Measurements from ENCODE around the gene CEACAM8. TPM values are rescaled to one million over a fixed set of nuclear protein-coding genes. Genes with fewer than 3 reads are reported as not detected.
"Not testable (repeated sequence)": the region's sequence is repeated elsewhere in the genome, so short reads cannot be mapped to it uniquely, and the experiment has no call there.

CEACAM8 gene
- polyA plus RNA-seq, 4 donors: 0.04 TPM; not detected in 3

- H3K9me3 ChIP-seq (ENCODE audit: control insufficient read depth in 2 of 2, insufficient read depth in 1 of 2, low read depth in 1 of 2, low read length in 1 of 2): no peaks in the 10 kb centered on the region
- H3K4me1 ChIP-seq (ENCODE audit: control insufficient read depth in 3 of 3, insufficient read depth in 2 of 3, low read depth in 1 of 3, low read length in 2 of 3): no peaks in the 10 kb centered on the region
- FAIRE-seq (no peak), DNase-seq (no peak)
- no peak overlapping the region for H3K4me3 ChIP-seq (ENCODE audit: low read depth in 1 of 3, low read length in 3 of 3)
- H3K27me3 ChIP-seq (ENCODE audit: control insufficient read depth in 3 of 3, insufficient read depth in 3 of 3, low read length in 3 of 3): peaks cover 0 to 3% (median 0%) of the 10 kb centered on the region in 3 donors
- WGBS, 3 donors: 94 to 100% (median 94%) methylated on average over 2 of the region's 2 CpGs
- no peaks in the 10 kb centered on the region for H3K36me3 ChIP-seq (ENCODE audit: control insufficient read depth in 3 of 3, insufficient read depth in 2 of 3, low read depth in 1 of 3, low read length in 3 of 3)
- no peak overlapping the region for H3K27ac ChIP-seq (ENCODE audit: low read depth in 1 of 3, low read length in 2 of 3)
Measured at GRCh38 chr19:42542791-42543190, 51.9 kb downstream of the CEACAM8 start.

- Histone ChIP-seq H3K27ac (ENCODE audit: low read depth in 1 of 3, low read length in 2 of 3) (no peak overlapping the region), H3K9me3 (ENCODE audit: control insufficient read depth in 2 of 2, insufficient read depth in 1 of 2, low read depth in 1 of 2, low read length in 1 of 2) (no peaks in the 10 kb centered on the region), H3K4me3 (ENCODE audit: low read depth in 1 of 3, low read length in 3 of 3) (no peak overlapping the region), H3K4me1 (ENCODE audit: control insufficient read depth in 3 of 3, insufficient read depth in 2 of 3, low read depth in 1 of 3, low read length in 2 of 3) (no peaks in the 10 kb centered on the region), H3K27me3 (ENCODE audit: control insufficient read depth in 3 of 3, insufficient read depth in 3 of 3, low read length in 3 of 3) (no peaks in the 10 kb centered on the region), H3K36me3 (ENCODE audit: control insufficient read depth in 3 of 3, insufficient read depth in 2 of 3, low read depth in 1 of 3, low read length in 3 of 3) (no peaks in the 10 kb centered on the region)
- WGBS, 3 donors: 73 to 80% (median 78%) methylated on average over 8 of the region's 8 CpGs
- no peak for FAIRE-seq
- DNase-seq: no peak
Measured at GRCh38 chr19:42540071-42540553, 54.6 kb downstream of the CEACAM8 start.

GRCh38 chr19:42538841-42539709, 55.6 kb downstream of the CEACAM8 start:
- FAIRE-seq (no peak), DNase-seq (no peak)
- H3K27me3 ChIP-seq (ENCODE audit: control insufficient read depth in 3 of 3, insufficient read depth in 3 of 3, low read length in 3 of 3): no peaks in the 10 kb centered on the region
- no peaks in the 10 kb centered on the region for H3K4me1 ChIP-seq (ENCODE audit: control insufficient read depth in 3 of 3, insufficient read depth in 2 of 3, low read depth in 1 of 3, low read length in 2 of 3)
- no peak overlapping the region for H3K27ac ChIP-seq (ENCODE audit: low read depth in 1 of 3, low read length in 2 of 3)
- WGBS, 3 donors: 84 to 91% (median 85%) methylated on average over 7 of the region's 7 CpGs
- no peaks in the 10 kb centered on the region for H3K9me3 ChIP-seq (ENCODE audit: control insufficient read depth in 2 of 2, insufficient read depth in 1 of 2, low read depth in 1 of 2, low read length in 1 of 2)
- no peak overlapping the region for H3K4me3 ChIP-seq (ENCODE audit: low read depth in 1 of 3, low read length in 3 of 3)
- H3K36me3 ChIP-seq (ENCODE audit: control insufficient read depth in 3 of 3, insufficient read depth in 2 of 3, low read depth in 1 of 3, low read length in 3 of 3): no peaks in the 10 kb centered on the region

- not testable (repeated sequence) for FAIRE-seq; H3K4me3 ChIP-seq (ENCODE audit: low read depth in 1 of 3, low read length in 3 of 3)
- 62 to 77% (median 68%) methylated on average over 2 of the region's 2 CpGs for WGBS, 3 donors
Measured at GRCh38 chr19:42535276-42535675, 59.4 kb downstream of the CEACAM8 start.

GRCh38 chr19:42534391-42534790, 60.3 kb downstream of the CEACAM8 start:
- H3K4me1 ChIP-seq (ENCODE audit: control insufficient read depth in 3 of 3, insufficient read depth in 2 of 3, low read depth in 1 of 3, low read length in 2 of 3): no peaks in the 10 kb centered on the region
- no peaks in the 10 kb centered on the region for H3K36me3 ChIP-seq (ENCODE audit: control insufficient read depth in 3 of 3, insufficient read depth in 2 of 3, low read depth in 1 of 3, low read length in 3 of 3)
- H3K27ac ChIP-seq (ENCODE audit: low read depth in 1 of 3, low read length in 2 of 3): no peak overlapping the region
- DNase-seq (no peak), FAIRE-seq (no peak)
- H3K9me3 ChIP-seq (ENCODE audit: control insufficient read depth in 2 of 2, insufficient read depth in 1 of 2, low read depth in 1 of 2, low read length in 1 of 2): no peaks in the 10 kb centered on the region
- no peak overlapping the region for H3K4me3 ChIP-seq (ENCODE audit: low read depth in 1 of 3, low read length in 3 of 3)
- H3K27me3 ChIP-seq (ENCODE audit: control insufficient read depth in 3 of 3, insufficient read depth in 3 of 3, low read length in 3 of 3): no peaks in the 10 kb centered on the region

More at GRCh38 chr19:42535276-42535675, 59.4 kb downstream of the CEACAM8 start:
- not testable (repeated sequence) for H3K27me3 ChIP-seq (ENCODE audit: control insufficient read depth in 3 of 3, insufficient read depth in 3 of 3, low read length in 3 of 3); H3K27ac ChIP-seq (ENCODE audit: low read depth in 1 of 3, low read length in 2 of 3); H3K36me3 ChIP-seq (ENCODE audit: control insufficient read depth in 3 of 3, insufficient read depth in 2 of 3, low read depth in 1 of 3, low read length in 3 of 3); DNase-seq; H3K9me3 ChIP-seq (ENCODE audit: control insufficient read depth in 2 of 2, insufficient read depth in 1 of 2, low read depth in 1 of 2, low read length in 1 of 2); H3K4me1 ChIP-seq (ENCODE audit: control insufficient read depth in 3 of 3, insufficient read depth in 2 of 3, low read depth in 1 of 3, low read length in 2 of 3)

GRCh38 chr19:42532891-42533290, 61.8 kb downstream of the CEACAM8 start:
- no peaks in the 10 kb centered on the region for H3K36me3 ChIP-seq (ENCODE audit: control insufficient read depth in 3 of 3, insufficient read depth in 2 of 3, low read depth in 1 of 3, low read length in 3 of 3)
- H3K9me3 ChIP-seq (ENCODE audit: control insufficient read depth in 2 of 2, insufficient read depth in 1 of 2, low read depth in 1 of 2, low read length in 1 of 2): no peaks in the 10 kb centered on the region
- H3K27ac ChIP-seq (ENCODE audit: low read depth in 1 of 3, low read length in 2 of 3): no peak overlapping the region
- H3K4me3 ChIP-seq (ENCODE audit: low read depth in 1 of 3, low read length in 3 of 3): no peak overlapping the region
- H3K4me1 ChIP-seq (ENCODE audit: control insufficient read depth in 3 of 3, insufficient read depth in 2 of 3, low read depth in 1 of 3, low read length in 2 of 3): peaks cover 0 to 12% (median 0%) of the 10 kb centered on the region in 3 donors
- no peak for DNase-seq
- H3K27me3 ChIP-seq (ENCODE audit: control insufficient read depth in 3 of 3, insufficient read depth in 3 of 3, low read length in 3 of 3): no peaks in the 10 kb centered on the region
- WGBS, 3 donors: 84 to 92% (median 89%) methylated on average over 2 of the region's 2 CpGs
- no peak for FAIRE-seq

GRCh38 chr19:42531313-42531712, 63.4 kb downstream of the CEACAM8 start:
- Histone ChIP-seq H3K27me3 (ENCODE audit: control insufficient read depth in 3 of 3, insufficient read depth in 3 of 3, low read length in 3 of 3) (no peaks in the 10 kb centered on the region), H3K36me3 (ENCODE audit: control insufficient read depth in 3 of 3, insufficient read depth in 2 of 3, low read depth in 1 of 3, low read length in 3 of 3) (peaks cover 0 to 5% (median 0%) of the 10 kb centered on the region in 3 donors), H3K4me1 (ENCODE audit: control insufficient read depth in 3 of 3, insufficient read depth in 2 of 3, low read depth in 1 of 3, low read length in 2 of 3) (peaks cover 0 to 12% (median 0%) of the 10 kb centered on the region in 3 donors), H3K4me3 (ENCODE audit: low read depth in 1 of 3, low read length in 3 of 3) (no peak overlapping the region), H3K27ac (ENCODE audit: low read depth in 1 of 3, low read length in 2 of 3) (no peak overlapping the region), H3K9me3 (ENCODE audit: control insufficient read depth in 2 of 2, insufficient read depth in 1 of 2, low read depth in 1 of 2, low read length in 1 of 2) (no peaks in the 10 kb centered on the region)
- no peak for DNase-seq
- 89 to 98% (median 90%) methylated on average over 3 of the region's 3 CpGs for WGBS, 3 donors
- no peak for FAIRE-seq
